ENCODE measurements around the gene MINK1. TPM values are rescaled to one million over a fixed set of nuclear protein-coding genes. Genes with fewer than 3 reads are reported as not detected.

MINK1 gene
- total RNA-seq, 1 donor from 2014 or later, result 26.2 TPM

- peaks cover 89% of the 10 kb centered on the region for H3F3A ChIP-seq (ENCODE audit: low read depth)
- no peaks in the 10 kb centered on the region for H3K36me3 ChIP-seq
- no peaks in the 10 kb centered on the region for H3K9me3 ChIP-seq (ENCODE audit: low read depth)
- H3K4me3 Mint-ChIP-seq, result peak overlapping the region; percentile 93
- H3K36me3 Mint-ChIP-seq, result peaks cover 24% of the 10 kb centered on the region
- H3K27me3 Mint-ChIP-seq (ENCODE audit: insufficient read depth, low read depth), result peaks cover 17% of the 10 kb centered on the region
- H4K20me1 ChIP-seq (ENCODE audit: low read depth), result peaks cover 42% of the 10 kb centered on the region
- H3K27me3 ChIP-seq, result no peaks in the 10 kb centered on the region
- H3K27ac Mint-ChIP-seq, result peak overlapping the region; percentile 88
- H3K4me1 ChIP-seq, result peaks cover 20% of the 10 kb centered on the region
- H3K4me3 ChIP-seq, result peak overlapping the region; percentile 77
- H3K79me2 ChIP-seq (ENCODE audit: low read depth), result peaks cover 67% of the 10 kb centered on the region
- TF ChIP-seq CTCF (IDR thresholded peaks at IDR 0.05), result no peak
- TF ChIP-seq EZH2phosphoT487 (IDR thresholded peaks at IDR 0.05), result no peak
- TF ChIP-seq EZH2 (IDR thresholded peaks at IDR 0.05), result no peak
- peak overlapping the region; percentile 62 for H3K9ac ChIP-seq
- H3K4me1 Mint-ChIP-seq, result peaks cover 41% of the 10 kb centered on the region
- H3K4me2 ChIP-seq, result peak overlapping the region; percentile 87
- no peaks in the 10 kb centered on the region for H3K9me3 Mint-ChIP-seq
- peak overlapping the region; percentile 71 for H3K27ac ChIP-seq
- no peak overlapping the region for H2AFZ ChIP-seq (replicated peaks)
- peak; percentile 44 for DNase-seq (ENCODE audit: low spot score)
Observed at GRCh38 chr17:4947010-4947410, 113.9 kb downstream of the MINK1 start.

Other genes starting within 250 kb of the MINK1 start
- gene SMTNL2, start 248.8 kb upstream of the MINK1 start, total RNA-seq (ENCODE audit: low replicate concordance), result 3.0 and 5.2 TPM in 2 replicates
- 0.12 TPM in 1 of 2 replicates, not detected in the other for gene ALOX15, start 191.7 kb upstream of the MINK1 start, total RNA-seq (ENCODE audit: low replicate concordance)
- gene PELP1, start 129.2 kb upstream of the MINK1 start, total RNA-seq (ENCODE audit: low replicate concordance), result 22.4 and 38.1 TPM in 2 replicates
- gene ARRB2, start 122.7 kb upstream of the MINK1 start, total RNA-seq (ENCODE audit: low replicate concordance), result 33.3 and 64.9 TPM in 2 replicates
- 27.3 and 31.6 TPM in 2 replicates for gene MED11, start 101.9 kb upstream of the MINK1 start, total RNA-seq (ENCODE audit: low replicate concordance)
- not detected in 2 replicates for gene ZMYND15, start 93.5 kb upstream of the MINK1 start, total RNA-seq (ENCODE audit: low replicate concordance)
- 0.21 and 0.43 TPM in 2 replicates for gene CXCL16, start 93.4 kb upstream of the MINK1 start, total RNA-seq (ENCODE audit: low replicate concordance)
- not detected in 2 replicates for gene TM4SF5, start 61.5 kb upstream of the MINK1 start, total RNA-seq (ENCODE audit: low replicate concordance)
- 0.31 TPM in 1 of 2 replicates, not detected in the other for gene VMO1, start 47.0 kb upstream of the MINK1 start, total RNA-seq (ENCODE audit: low replicate concordance)
- gene GLTPD2, start 44.4 kb upstream of the MINK1 start, total RNA-seq (ENCODE audit: low replicate concordance), result not detected in 2 replicates
- gene PSMB6, start 37.2 kb upstream of the MINK1 start, total RNA-seq (ENCODE audit: low replicate concordance), result 144 and 199 TPM in 2 replicates
- 23.8 and 36.0 TPM in 2 replicates for gene PLD2, start 26.2 kb upstream of the MINK1 start, total RNA-seq (ENCODE audit: low replicate concordance)
- gene C17orf107, start 66.2 kb downstream of the MINK1 start, total RNA-seq (ENCODE audit: low replicate concordance), result 1.1 and 2.3 TPM in 2 replicates
- 0.19 TPM in 1 of 2 replicates, not detected in the other for gene CHRNE, start 69.8 kb downstream of the MINK1 start, total RNA-seq (ENCODE audit: low replicate concordance)
- gene GP1BA, start 98.9 kb downstream of the MINK1 start, total RNA-seq (ENCODE audit: low replicate concordance), result not detected in 2 replicates
- 35.3 and 61.6 TPM in 2 replicates for gene SLC25A11, start 106.7 kb downstream of the MINK1 start, total RNA-seq (ENCODE audit: low replicate concordance)
- gene RNF167, start 106.9 kb downstream of the MINK1 start, total RNA-seq (ENCODE audit: low replicate concordance), result 43.9 and 82.1 TPM in 2 replicates
- 203 and 458 TPM in 2 replicates for gene PFN1, start 115.2 kb downstream of the MINK1 start, total RNA-seq (ENCODE audit: low replicate concordance)
- gene ENO3, start 117.8 kb downstream of the MINK1 start, total RNA-seq (ENCODE audit: low replicate concordance), result 20.8 and 24.5 TPM in 2 replicates
- 79.7 and 97.6 TPM in 2 replicates for gene SPAG7, start 134.5 kb downstream of the MINK1 start, total RNA-seq (ENCODE audit: low replicate concordance)
- gene CAMTA2, start 154.3 kb downstream of the MINK1 start, total RNA-seq (ENCODE audit: low replicate concordance), result 0.34 and 1.8 TPM in 2 replicates
- gene INCA1, start 164.2 kb downstream of the MINK1 start, total RNA-seq (ENCODE audit: low replicate concordance), result 0.28 and 0.52 TPM in 2 replicates
- gene KIF1C, start 164.6 kb downstream of the MINK1 start, total RNA-seq (ENCODE audit: low replicate concordance), result 22.1 and 22.2 TPM in 2 replicates
- 0.31 TPM in 1 of 2 replicates, not detected in the other for gene SLC52A1, start 202.1 kb downstream of the MINK1 start, total RNA-seq (ENCODE audit: low replicate concordance)
- 0.19 and 0.34 TPM in 2 replicates for gene ZFP3, start 245.1 kb downstream of the MINK1 start, total RNA-seq (ENCODE audit: low replicate concordance)